HepG2 (cell line): Measurements from ENCODE around the gene MRPL48. TPM values are rescaled to one million over a fixed set of nuclear protein-coding genes. Genes with fewer than 3 reads are reported as not detected.

Source experiments
- CENPT ChIP-seq: sonication (generic); formaldehyde crosslinking; IDR thresholded peaks from 2 replicates; pipeline ENCODE4 v1.8.0; 2022; ENCODE audit warnings: low read depth, mild to moderate bottlenecking, moderate library complexity, missing genetic modification reagents
- EHMT2 ChIP-seq: fragments of 200-600 bp; sonication (generic); IDR thresholded peaks from 2 replicates; pipeline ENCODE4 v1.7.0; 2017; ENCODE audit warnings: antibody characterized with exemption, low read depth, low read length, borderline replicate concordance
- MTA1 ChIP-seq: sonication (generic); formaldehyde crosslinking; IDR thresholded peaks from 2 replicates; pipeline ENCODE4 v1.4.0; 2020; ENCODE audit warnings: missing genetic modification reagents, mild to moderate bottlenecking, borderline replicate concordance
- RERE ChIP-seq: IDR thresholded peaks from 2 replicates; pipeline ENCODE4 v1.6.1; 2016; ENCODE audit warnings: low read depth, missing genetic modification reagents, missing compliant biosample characterization
- SAP130 ChIP-seq: IDR thresholded peaks from 2 replicates; pipeline ENCODE4 v1.6.1; 2016; ENCODE audit warnings: low read depth
- SP5 ChIP-seq: IDR thresholded peaks from 2 replicates; pipeline ENCODE4 v1.6.1; 2016; ENCODE audit warnings: low read depth, borderline replicate concordance
- TSC22D2 ChIP-seq: sonication (generic); formaldehyde crosslinking; IDR thresholded peaks from 2 replicates; pipeline ENCODE4 v1.5.1; 2020; ENCODE audit warnings: missing genetic modification reagents, mild to moderate bottlenecking, borderline replicate concordance
- ZFP37 ChIP-seq: sonication (generic); formaldehyde crosslinking; IDR thresholded peaks from 2 replicates; pipeline ENCODE4 v1.4.0; 2020; ENCODE audit warnings: missing genetic modification reagents, borderline replicate concordance
- ZNF207 ChIP-seq: fragments of 450-650 bp; IDR thresholded peaks from 2 replicates; pipeline ENCODE4 v1.6.1; 2016; ENCODE audit warnings: antibody characterized with exemption, borderline replicate concordance
- ZNF552 ChIP-seq: sonication (generic); formaldehyde crosslinking; IDR thresholded peaks from 2 replicates; pipeline ENCODE4 v1.9.0; 2022; ENCODE audit warnings: missing genetic modification reagents, mild to moderate bottlenecking, borderline replicate concordance
- ZNF670 ChIP-seq: sonication (generic); formaldehyde crosslinking; IDR thresholded peaks from 2 replicates; pipeline ENCODE4 v1.8.0; 2022; ENCODE audit warnings: mild to moderate bottlenecking, missing genetic modification reagents, borderline replicate concordance
- ZNF770 ChIP-seq: sonication (generic); formaldehyde crosslinking; IDR thresholded peaks from 2 replicates; pipeline ENCODE4 v1.5.0; 2020; ENCODE audit warnings: mild to moderate bottlenecking, missing genetic modification reagents
- polyA plus RNA-seq, 8 experiments: library from polyadenylated mRNA; depleted of rRNA in 3 of 8; stranded (reverse) in 7 of 8; unstranded in 1 of 8; fragments of >200 nt; fragmentation: Illumina TruSeq in 4 of 8; extraction: Trizol in 4 of 8; gene quantifications; 2 replicates each; pipeline versions ENCODE4 v1.2.1 to v1.2.3, GENCODE V29; 2011 to 2016; ENCODE audit warnings: low read depth in 4 of 8, missing spikeins in 1 of 8, mixed read lengths in 1 of 8; ENCODE audit not compliant: insufficient read depth in 1 of 8
- total RNA-seq, 5 experiments: library from RNA; depleted of rRNA; stranded (reverse); fragments of >200 nt; fragmentation: Illumina TruSeq; extraction: Trizol; gene quantifications; 2 replicates each; pipeline ENCODE4 v1.2.3, GENCODE V29; 2016; ENCODE audit warnings: low read depth in 1 of 5
- TF ChIP-seq, protein P1 (sequence below): sonication (generic); formaldehyde crosslinking; IDR thresholded peaks from 2 replicates; pipeline ENCODE4 v1.4.0; 2020; ENCODE audit warnings: missing genetic modification reagents
- TF ChIP-seq, protein P2 (sequence below): sonication (generic); formaldehyde crosslinking; IDR thresholded peaks from 2 replicates; pipeline ENCODE4 v1.9.0; 2022; ENCODE audit warnings: missing genetic modification reagents, mild to moderate bottlenecking, borderline replicate concordance

Gene MRPL48
- total and polyA plus RNA-seq, 2 of the 13 experiments (the other 11 are each of a cell fraction or from before 2014, with no cell fraction given): 61.2 to 67.9 TPM

DNA sequence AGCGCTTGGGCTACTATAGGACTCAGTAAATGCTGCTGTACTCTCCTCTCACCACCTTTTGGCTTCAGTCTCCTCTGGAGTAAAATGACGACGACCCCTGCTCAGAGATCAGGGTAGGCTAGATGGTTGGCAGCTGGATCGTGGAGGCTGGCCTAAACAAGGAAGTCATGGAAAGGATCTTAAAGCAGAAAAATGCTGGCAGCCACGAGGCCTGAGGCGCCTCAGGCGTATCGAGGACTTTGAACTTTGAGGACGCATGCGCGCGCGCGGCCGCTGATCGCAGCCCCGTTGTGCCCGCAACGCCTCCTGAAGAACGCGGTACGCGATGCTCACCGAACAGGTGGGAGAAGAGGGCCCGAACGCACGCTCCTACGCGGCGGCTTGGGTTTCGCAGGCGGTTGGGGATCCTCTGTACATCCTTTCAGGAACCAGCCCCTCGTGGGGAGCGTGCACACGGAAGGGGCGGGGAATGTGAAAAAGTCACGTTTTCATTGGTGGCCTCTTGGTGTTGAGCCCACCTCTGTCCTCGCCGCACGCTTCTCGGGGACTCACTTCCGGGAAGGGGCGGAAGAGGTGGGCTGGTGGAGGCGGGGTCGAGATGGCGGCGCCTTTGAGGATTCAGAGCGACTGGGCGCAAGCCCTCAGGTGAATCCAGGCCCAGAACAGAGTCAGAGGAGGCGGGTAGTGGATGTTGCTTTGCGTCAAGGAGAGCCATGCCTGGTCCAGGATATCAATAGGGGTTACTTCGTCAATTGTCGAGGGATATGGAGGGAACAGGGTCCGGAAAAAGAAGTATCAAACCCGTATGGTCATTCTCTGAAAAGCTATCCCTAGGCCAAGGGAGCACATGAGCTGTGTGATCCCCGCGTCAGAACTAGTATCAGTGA lies 89.0 kb downstream of the MRPL48 start, which contains the start of the genes COA4 and PAAF1 (continued):
- TF ChIP-seq RERE: peak; percentile 18; the same call in 1 of the 2 replicates
- TF ChIP-seq SP5 (CRISPR knock-in tag): peak; percentile 95
- no peak for TF ChIP-seq ZNF770 (CRISPR knock-in tag)
- TF ChIP-seq MTA1 (CRISPR knock-in tag): peak; percentile 61; the same call in 1 of the 2 replicates
- TF ChIP-seq TSC22D2 (CRISPR knock-in tag): peak; percentile 2; the same call in 1 of the 2 replicates
- TF ChIP-seq, protein P1, sequence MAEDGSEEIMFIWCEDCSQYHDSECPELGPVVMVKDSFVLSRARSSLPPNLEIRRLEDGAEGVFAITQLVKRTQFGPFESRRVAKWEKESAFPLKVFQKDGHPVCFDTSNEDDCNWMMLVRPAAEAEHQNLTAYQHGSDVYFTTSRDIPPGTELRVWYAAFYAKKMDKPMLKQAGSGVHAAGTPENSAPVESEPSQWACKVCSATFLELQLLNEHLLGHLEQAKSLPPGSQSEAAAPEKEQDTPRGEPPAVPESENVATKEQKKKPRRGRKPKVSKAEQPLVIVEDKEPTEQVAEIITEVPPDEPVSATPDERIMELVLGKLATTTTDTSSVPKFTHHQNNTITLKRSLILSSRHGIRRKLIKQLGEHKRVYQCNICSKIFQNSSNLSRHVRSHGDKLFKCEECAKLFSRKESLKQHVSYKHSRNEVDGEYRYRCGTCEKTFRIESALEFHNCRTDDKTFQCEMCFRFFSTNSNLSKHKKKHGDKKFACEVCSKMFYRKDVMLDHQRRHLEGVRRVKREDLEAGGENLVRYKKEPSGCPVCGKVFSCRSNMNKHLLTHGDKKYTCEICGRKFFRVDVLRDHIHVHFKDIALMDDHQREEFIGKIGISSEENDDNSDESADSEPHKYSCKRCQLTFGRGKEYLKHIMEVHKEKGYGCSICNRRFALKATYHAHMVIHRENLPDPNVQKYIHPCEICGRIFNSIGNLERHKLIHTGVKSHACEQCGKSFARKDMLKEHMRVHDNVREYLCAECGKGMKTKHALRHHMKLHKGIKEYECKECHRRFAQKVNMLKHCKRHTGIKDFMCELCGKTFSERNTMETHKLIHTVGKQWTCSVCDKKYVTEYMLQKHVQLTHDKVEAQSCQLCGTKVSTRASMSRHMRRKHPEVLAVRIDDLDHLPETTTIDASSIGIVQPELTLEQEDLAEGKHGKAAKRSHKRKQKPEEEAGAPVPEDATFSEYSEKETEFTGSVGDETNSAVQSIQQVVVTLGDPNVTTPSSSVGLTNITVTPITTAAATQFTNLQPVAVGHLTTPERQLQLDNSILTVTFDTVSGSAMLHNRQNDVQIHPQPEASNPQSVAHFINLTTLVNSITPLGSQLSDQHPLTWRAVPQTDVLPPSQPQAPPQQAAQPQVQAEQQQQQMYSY: no peak
- no peak for TF ChIP-seq EHMT2
- 0 out of 2 replicates have a peak, but pooled peaks have one; percentile 57 for TF ChIP-seq ZFP37 (CRISPR knock-in tag)
- TF ChIP-seq ZNF552 (CRISPR knock-in tag): peak; percentile 99
- peak; percentile 78; the same call in 1 of the 2 replicates for TF ChIP-seq ZNF670 (CRISPR knock-in tag)
- TF ChIP-seq SAP130 (CRISPR knock-in tag): peak; percentile 98
- peak; percentile 72; the same call in 1 of the 2 replicates for TF ChIP-seq CENPT
- no peak for TF ChIP-seq ZNF207
- TF ChIP-seq, protein P2, sequence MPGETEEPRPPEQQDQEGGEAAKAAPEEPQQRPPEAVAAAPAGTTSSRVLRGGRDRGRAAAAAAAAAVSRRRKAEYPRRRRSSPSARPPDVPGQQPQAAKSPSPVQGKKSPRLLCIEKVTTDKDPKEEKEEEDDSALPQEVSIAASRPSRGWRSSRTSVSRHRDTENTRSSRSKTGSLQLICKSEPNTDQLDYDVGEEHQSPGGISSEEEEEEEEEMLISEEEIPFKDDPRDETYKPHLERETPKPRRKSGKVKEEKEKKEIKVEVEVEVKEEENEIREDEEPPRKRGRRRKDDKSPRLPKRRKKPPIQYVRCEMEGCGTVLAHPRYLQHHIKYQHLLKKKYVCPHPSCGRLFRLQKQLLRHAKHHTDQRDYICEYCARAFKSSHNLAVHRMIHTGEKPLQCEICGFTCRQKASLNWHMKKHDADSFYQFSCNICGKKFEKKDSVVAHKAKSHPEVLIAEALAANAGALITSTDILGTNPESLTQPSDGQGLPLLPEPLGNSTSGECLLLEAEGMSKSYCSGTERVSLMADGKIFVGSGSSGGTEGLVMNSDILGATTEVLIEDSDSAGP (CRISPR knock-in tag): peak; percentile 94
